Caki2 (cell line): ENCODE measurements around the gene SELENBP1. TPM values are rescaled to one million over a fixed set of nuclear protein-coding genes. Genes with fewer than 3 reads are reported as not detected.
"Not testable (repeated sequence)": the region's sequence is repeated elsewhere in the genome, so short reads cannot be mapped to it uniquely, and the experiment has no call there.

Source experiments
- DNase-seq: peaks from one replicate; pipeline ENCODE4 v3.0.0-alpha.2; 2015; ENCODE audit warnings: low read depth
- in situ Hi-C: cut with HindIII; loops from 2 replicates; pipeline ENCODE4 v1.10.0; 2016; ENCODE audit warnings: low sequenced_read_pairs, low pct_unique_long_range_greater_than_20kb, mixed read lengths
- total RNA-seq: library from RNA; depleted of rRNA; stranded (reverse); fragments of >200 nt; shearing (Covaris generic); gene quantifications from 2 replicates; pipeline ENCODE4 v1.2.3, GENCODE V29; 2014; ENCODE audit warnings: low replicate concordance

Gene SELENBP1
- total RNA-seq, 1 experiment from 2014 or later = not detected

GRCh38 chr1:151350323-151350722 lies 22.2 kb downstream of the SELENBP1 start:
- in situ Hi-C loops, DNase-seq: not testable (repeated sequence)

- in situ Hi-C loops = no loop called here
- DNase-seq = no peak
Observed at GRCh38 chr1:151347523-151348246, 24.8 kb downstream of the SELENBP1 start.

- in situ Hi-C loops = no loop called here
- peak; percentile 99 for DNase-seq
Observed at GRCh38 chr1:151346769-151347522, 25.6 kb downstream of the SELENBP1 start, which contains the start of gene RFX5. Gene RFX5 (minus strand): TSS chr1:151347252. CDS start chr1:151346320, 932 bp downstream.

- in situ Hi-C loops = no loop called here
- no peak for DNase-seq
Observed at GRCh38 chr1:151346082-151346768, 26.3 kb downstream of the SELENBP1 start.

GRCh38 chr1:151344291-151344690 lies 28.2 kb downstream of the SELENBP1 start:
- DNase-seq = no peak
- in situ Hi-C loops = no loop called here

GRCh38 chr1:151343587-151343986 lies 28.9 kb downstream of the SELENBP1 start:
- DNase-seq = no peak
- in situ Hi-C loops = no loop called here

GRCh38 chr1:151342569-151342968 lies 29.9 kb downstream of the SELENBP1 start:
- in situ Hi-C loops = no loop called here
- DNase-seq = no peak

GRCh38 chr1:151342021-151342420 lies 30.5 kb downstream of the SELENBP1 start:
- DNase-seq = no peak
- in situ Hi-C loops = no loop called here

GRCh38 chr1:151340870-151341754 lies 31.4 kb downstream of the SELENBP1 start:
- in situ Hi-C loops = no loop called here
- DNase-seq = peak; percentile 73

GRCh38 chr1:151336556-151336955 lies 35.9 kb downstream of the SELENBP1 start:
- DNase-seq = no peak
- in situ Hi-C loops = no loop called here

- DNase-seq = no peak
- in situ Hi-C loops = no loop called here
Observed at GRCh38 chr1:151334822-151335221, 37.7 kb downstream of the SELENBP1 start.

GRCh38 chr1:151327903-151328674 lies 44.4 kb downstream of the SELENBP1 start:
- no peak for DNase-seq

GRCh38 chr1:151327223-151327902 lies 45.1 kb downstream of the SELENBP1 start, which contains the start of gene PI4KB:
Gene PI4KB (minus strand): TSS chr1:151327416. CDS start chr1:151316481, 10,935 bp downstream.
- peak; percentile 98 for DNase-seq
- in situ Hi-C loops = no loop called here

More at GRCh38 chr1:151327903-151328674, 44.4 kb downstream of the SELENBP1 start:
- in situ Hi-C loops = no loop called here

GRCh38 chr1:151326619-151327222 lies 45.8 kb downstream of the SELENBP1 start:
- in situ Hi-C loops = no loop called here
- no peak for DNase-seq

- DNase-seq = no peak
- in situ Hi-C loops = no loop called here
Observed at GRCh38 chr1:151325646-151326429, 46.7 kb downstream of the SELENBP1 start.

- in situ Hi-C loops = no loop called here
- no peak for DNase-seq
Observed at GRCh38 chr1:151325231-151325630, 47.3 kb downstream of the SELENBP1 start.
